Fibroblast of skin of left quadriceps (primary cell): Measurements from ENCODE around the gene MIX23.

Experiments
- DNase-seq, 2 experiments: peaks; one replicate each; pipeline ENCODE4 v3.0.0-alpha.2; 2013; ENCODE audit warnings: low read depth in 2 of 2

Gene MIX23

GRCh38 chr3:122351612-122352011 lies 31.4 kb downstream of the MIX23 start:
- DNase-seq, result no peak

- no peak for DNase-seq
Observed at GRCh38 chr3:122350814-122351418, 32.1 kb downstream of the MIX23 start.

- DNase-seq, result no peak
Observed at GRCh38 chr3:122349171-122349570, 33.9 kb downstream of the MIX23 start.

GRCh38 chr3:122343654-122344053 lies 39.4 kb downstream of the MIX23 start:
- DNase-seq, result no peak

DNA sequence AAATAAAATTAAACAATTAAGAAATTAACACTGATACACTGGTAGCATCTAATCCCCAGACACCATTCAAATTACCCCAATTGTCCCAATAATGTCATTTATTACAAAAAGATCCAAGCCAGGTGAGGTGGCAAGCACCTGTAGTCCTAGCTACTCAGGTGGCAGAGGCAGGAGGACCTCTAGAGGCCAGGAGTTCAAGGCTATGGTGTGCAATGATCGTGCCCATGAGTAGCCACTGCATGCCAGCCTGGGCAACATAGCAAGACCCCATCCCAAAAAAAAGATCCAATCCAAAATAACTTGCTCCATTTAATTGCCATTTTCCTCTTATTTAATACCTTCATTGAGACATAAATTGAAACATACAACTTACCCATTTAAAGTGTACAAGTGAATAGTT lies 40.2 kb downstream of the MIX23 start:
- no peak for DNase-seq

GRCh38 chr3:122332551-122332950 lies 50.5 kb downstream of the MIX23 start:
- DNase-seq, result no peak

DNA sequence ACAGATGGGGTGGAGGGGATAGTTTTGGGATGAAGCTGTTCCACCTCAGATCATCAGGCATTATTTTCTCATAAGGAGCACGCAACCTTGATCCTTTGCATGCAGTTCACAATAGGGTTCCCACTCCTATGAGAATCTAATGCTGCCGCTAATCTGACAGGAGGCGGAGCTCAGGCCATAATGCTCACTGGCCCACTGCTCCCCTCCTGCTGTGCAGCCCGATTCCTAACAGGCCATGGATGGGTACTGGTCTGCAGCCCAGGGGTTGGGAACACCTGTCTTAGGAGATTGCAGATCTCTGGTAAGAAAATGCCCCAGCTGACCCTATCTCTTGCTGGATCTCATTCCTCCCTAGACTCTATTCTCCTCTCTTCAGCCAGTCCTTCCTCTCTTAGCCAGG lies 51.1 kb downstream of the MIX23 start:
- DNase-seq, result no peak

DNA sequence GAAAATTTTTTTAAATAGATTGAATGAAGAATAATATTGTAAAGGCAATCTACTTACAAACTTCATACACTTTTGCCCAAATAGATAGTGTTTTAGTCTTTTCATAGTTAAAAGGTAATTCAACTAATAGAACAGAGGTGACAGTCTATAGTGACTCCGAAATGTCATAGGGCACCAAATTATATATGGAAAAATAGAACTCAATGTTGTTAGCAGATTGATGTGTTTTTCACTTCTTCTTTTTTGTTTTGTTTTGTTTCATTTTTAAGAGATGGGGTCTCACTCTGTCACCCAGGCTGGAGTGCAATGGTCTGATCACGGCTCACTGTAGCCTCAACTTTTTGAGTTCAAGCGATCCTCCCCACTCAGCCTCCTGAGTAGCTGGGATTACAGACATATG lies 57.3 kb downstream of the MIX23 start:
- no peak for DNase-seq

- no peak for DNase-seq
Observed at GRCh38 chr3:122324871-122325323, 58.1 kb downstream of the MIX23 start, which contains the start of gene CSTA. Gene CSTA, plus strand, starts transcription at chr3:122325248. Its CDS starts 45 bp downstream, at chr3:122325293.

DNA sequence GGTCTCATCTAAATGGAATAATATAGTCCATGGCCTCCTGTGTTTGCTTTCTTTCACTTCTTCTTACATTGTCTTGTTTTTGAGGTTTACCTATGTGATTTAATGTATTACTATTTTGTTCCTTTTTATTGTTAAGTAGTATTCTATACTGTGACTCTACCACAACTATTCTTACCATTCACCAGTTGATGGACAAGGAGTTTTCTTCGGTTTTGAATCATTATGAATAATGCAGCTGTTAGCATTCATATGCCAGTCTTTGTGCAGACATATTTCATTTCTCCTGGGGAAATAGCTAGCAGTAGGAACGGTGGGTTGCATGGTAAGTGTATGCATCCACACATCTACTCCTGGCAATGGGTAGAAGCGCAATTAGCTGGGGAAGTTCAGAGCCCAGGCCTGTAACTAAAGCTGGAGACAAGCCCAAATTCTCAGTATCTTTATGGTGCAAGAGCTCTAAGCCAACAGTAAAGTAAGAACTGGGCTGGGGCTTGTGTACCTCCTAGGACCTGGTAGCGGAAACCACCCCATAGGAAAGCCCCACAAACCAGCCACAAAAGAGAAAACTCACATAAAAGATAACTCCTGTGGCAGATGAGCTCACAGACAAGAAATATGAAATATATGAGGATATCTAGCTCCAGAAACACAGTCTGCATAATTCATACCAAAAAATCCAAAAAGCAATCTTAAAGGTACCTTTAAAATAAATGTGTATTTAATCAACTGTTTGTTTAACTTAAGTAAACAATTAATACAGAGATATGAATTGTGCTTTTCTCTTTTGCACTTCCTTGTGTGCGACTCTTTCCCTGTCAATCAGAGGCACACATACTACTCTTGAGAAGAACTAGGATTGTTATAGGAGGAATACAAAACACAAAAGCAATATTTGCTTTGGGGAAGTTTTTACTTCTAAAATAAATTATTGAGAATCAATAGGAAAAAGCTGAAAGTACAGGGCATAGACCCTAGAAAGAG lies 60.6 kb downstream of the MIX23 start:
- no peak for DNase-seq

- no peak for DNase-seq
Observed at GRCh38 chr3:122318620-122319019, 64.4 kb downstream of the MIX23 start.

- no peak for DNase-seq
Observed at GRCh38 chr3:122316368-122316767, 66.7 kb downstream of the MIX23 start.

- no peak for DNase-seq
Observed at GRCh38 chr3:122315619-122316018, 67.4 kb downstream of the MIX23 start.

DNA sequence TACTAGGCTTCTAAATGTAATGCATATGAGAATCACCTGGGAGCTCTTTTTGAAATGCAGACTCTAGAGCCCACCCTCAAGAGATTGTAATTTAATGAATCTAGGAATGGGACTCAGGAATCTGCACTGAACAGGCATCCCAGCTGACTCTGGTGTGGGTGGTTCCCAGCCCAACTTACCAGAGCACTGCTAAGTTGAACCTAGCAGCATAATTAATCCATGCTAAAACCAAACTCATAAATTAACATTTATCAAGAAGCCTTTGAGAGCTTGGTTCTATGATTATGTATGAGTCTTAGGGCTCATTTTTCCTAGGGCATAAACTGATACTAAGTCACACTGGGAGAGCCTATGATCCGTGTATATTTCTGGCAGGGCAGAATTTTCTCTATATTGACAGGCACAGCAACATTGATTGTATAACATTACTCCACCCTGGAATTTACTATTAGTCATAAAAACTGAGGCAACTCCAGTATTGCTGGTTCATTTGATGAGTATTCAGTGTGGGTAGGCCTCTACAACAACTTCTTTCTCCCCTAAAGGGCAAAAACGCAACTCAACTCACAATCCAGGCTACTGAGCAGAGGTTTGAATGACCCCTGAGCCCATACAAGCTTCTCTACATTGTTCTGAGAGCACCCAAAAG lies 68.7 kb downstream of the MIX23 start:
- DNase-seq, result no peak

GRCh38 chr3:122313281-122313680 lies 69.8 kb downstream of the MIX23 start:
- no peak for DNase-seq

- DNase-seq, result no peak
Observed at GRCh38 chr3:122312826-122313225, 70.2 kb downstream of the MIX23 start.

DNA sequence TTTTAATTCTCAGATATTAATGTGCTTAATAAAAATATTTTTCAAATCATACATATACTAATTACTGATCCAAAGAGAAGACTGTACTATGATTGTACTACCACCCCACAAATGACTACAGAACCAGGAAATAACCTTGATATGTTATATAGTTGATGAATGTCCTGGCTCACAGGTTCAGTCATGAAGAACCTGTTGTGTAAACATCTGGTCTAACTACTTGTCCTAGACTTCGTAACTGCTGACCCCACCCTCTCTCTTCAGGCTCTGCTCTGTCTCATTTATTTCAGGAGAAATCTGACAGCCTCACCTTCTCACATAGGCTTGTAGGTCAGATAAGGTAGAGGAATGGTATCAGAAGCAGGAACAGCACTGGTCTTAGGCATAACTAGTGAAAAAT lies 72.7 kb downstream of the MIX23 start:
- no peak for DNase-seq
